ENCODE data around the gene MDH1B.
A peak's percentile ranks its signal among the peaks of the same experiment; 100 is the strongest.

Gene MDH1B

DNA sequence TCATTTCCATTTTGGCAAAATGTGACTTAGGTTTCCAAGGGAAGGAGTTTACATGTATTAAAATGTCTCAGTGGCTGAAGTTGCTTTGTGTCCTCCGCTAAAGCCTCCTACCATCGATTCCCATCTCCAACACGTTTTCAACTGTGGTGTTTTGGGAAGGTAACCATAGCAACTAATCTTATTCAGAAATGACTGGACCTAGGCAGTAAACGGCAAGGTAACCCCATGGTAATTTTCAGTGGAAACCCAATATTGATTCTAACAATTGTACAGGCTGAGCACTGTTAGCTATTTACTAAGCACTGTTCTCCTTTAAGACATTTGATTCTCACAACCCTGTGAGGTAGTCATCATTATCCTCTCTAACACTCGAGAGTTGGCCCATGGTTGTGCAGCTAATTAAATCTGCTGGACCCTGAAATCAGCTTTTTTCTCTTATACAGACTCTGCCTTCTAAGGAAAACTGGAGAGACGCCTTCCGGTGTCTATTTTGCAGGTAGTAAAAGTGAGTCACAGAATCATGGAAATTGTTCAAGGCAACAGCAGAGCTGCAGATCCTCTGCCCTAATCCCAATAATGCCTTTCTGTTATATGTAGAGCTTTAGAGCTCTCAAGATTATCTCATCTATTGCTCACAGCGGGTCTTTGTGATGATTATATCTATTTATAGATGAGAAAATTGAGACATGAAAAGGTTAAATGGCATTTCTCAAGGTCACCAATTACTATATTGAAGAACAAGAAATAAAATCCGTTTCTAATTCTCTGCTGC, 36.5 kb upstream of the MDH1B start:
- TF ChIP-seq, protein P1, sequence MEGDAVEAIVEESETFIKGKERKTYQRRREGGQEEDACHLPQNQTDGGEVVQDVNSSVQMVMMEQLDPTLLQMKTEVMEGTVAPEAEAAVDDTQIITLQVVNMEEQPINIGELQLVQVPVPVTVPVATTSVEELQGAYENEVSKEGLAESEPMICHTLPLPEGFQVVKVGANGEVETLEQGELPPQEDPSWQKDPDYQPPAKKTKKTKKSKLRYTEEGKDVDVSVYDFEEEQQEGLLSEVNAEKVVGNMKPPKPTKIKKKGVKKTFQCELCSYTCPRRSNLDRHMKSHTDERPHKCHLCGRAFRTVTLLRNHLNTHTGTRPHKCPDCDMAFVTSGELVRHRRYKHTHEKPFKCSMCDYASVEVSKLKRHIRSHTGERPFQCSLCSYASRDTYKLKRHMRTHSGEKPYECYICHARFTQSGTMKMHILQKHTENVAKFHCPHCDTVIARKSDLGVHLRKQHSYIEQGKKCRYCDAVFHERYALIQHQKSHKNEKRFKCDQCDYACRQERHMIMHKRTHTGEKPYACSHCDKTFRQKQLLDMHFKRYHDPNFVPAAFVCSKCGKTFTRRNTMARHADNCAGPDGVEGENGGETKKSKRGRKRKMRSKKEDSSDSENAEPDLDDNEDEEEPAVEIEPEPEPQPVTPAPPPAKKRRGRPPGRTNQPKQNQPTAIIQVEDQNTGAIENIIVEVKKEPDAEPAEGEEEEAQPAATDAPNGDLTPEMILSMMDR (IDR thresholded peaks at IDR 0.05; ENCODE audit: low read depth, low read length, missing control alignments): no peak
- DNase-seq (ENCODE audit: extremely low read depth, low read depth): no peak
- no peak overlapping the region for H3K4me3 ChIP-seq (replicated peaks; ENCODE audit: low read depth, low read length)

DNA sequence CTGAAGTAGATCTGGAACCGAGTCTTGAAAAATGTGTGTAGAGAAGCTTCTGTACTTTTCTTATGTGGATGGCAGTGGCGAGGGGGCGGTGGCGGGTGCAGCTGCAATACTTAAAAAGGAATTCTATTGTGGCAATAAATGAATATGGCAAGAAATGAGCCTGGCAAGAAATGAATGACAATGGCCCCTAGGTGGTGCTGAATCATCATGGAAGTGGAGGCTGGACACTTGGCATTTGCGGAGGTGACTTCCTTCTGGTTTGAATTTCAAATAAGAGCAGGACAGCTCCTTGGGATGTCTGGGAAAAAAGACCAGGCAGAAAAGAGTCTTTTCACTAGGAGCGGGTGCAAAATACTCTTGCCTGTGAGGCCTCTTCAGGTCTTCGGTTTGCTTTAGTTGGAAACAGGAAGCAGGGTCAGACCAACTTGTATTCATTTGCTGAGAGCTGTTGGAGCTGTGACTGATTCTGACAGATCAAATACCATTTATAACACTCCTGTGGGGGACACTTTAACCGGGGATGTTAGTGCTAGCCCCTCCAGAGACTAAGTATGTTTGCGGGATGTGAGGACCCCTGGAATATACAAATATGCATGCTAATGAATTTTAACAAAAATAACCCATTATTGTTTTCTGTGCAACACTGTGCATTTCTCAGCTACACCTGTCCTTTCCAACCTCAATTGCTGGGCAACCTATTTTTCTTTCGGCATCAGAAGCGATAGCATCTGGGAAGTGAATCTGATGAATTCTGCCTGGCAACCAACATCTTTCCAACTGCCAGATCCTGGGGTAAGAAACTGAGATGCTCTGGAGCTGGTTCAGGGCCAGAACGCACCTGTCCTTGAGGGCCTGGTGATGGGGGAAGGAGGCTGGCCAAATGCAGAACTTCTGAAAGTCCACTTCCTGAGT, 35.6 kb upstream of the MDH1B start:
- TF ChIP-seq, protein P1 (IDR thresholded peaks at IDR 0.05; ENCODE audit: low read depth, low read length, missing control alignments): peak; percentile 54
- H3K4me3 ChIP-seq (replicated peaks; ENCODE audit: low read depth, low read length): no peak overlapping the region
- peak; percentile 71 for DNase-seq (ENCODE audit: extremely low read depth, low read depth)

DNA sequence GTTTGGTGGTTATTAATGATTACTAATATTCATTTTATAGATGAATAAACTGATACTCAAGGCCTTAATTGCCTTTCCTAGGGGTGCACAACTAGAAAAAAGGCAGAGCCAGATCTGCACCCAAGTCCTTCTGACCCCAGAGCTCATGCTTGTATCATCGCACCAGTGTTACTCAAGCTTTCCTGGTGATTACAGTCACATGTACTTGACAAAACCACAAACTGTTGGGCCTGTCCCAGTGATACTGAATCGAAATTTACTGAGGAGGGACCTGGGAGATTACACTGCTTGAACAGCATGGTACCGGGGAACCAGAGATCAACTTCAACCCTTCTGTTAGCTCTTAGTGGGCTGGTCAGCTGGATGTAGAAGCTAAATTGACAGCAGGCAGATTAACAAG, 34.0 kb upstream of the MDH1B start:
- no peak for DNase-seq (ENCODE audit: extremely low read depth, low read depth)
- TF ChIP-seq, protein P1 (IDR thresholded peaks at IDR 0.05; ENCODE audit: low read depth, low read length, missing control alignments): no peak
- H3K4me3 ChIP-seq (replicated peaks; ENCODE audit: low read depth, low read length): no peak overlapping the region

DNA sequence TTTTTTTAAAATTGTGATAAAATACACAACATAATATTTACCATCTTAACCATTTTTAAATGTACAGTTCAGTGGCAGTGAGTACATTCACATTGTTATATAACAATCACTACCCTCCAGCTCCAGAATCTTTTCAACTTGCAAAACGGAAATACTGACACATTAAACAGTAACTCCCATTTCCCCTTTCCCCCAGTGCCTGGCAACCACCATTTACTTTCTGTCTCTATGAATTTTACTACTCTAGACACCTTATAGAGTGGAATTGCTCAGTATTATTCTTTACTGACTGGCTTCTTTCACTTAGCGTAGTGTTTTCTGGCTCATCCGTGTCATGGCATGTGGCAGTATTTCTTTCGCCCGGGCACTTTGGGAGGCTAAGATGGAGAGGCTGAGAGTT, 32.9 kb upstream of the MDH1B start:
- no peak for DNase-seq (ENCODE audit: extremely low read depth, low read depth)
- TF ChIP-seq, protein P1 (IDR thresholded peaks at IDR 0.05; ENCODE audit: low read depth, low read length, missing control alignments): no peak
- no peak overlapping the region for H3K4me3 ChIP-seq (replicated peaks; ENCODE audit: low read depth, low read length)

DNA sequence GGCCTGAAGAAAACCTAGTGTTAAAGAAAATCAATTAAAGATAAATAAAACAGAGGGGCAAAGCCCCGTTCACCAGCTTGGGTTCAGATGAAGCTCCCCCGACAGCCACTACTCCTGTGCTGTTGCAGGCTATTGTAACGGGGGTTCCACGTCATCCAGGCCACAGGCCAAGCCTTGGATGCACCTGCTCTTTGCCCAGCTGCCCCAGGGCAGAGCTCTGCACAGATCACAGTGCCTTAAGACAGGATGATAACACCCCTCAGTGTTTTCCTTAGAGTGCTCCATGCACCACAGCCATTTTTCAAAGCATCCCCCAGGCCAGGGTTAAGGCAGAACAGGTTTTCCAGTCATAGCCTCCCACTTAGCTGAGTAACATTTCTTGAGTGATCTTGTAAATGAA, 32.2 kb upstream of the MDH1B start:
- no peak overlapping the region for H3K4me3 ChIP-seq (replicated peaks; ENCODE audit: low read depth, low read length)
- TF ChIP-seq, protein P1 (IDR thresholded peaks at IDR 0.05; ENCODE audit: low read depth, low read length, missing control alignments): no peak
- DNase-seq (ENCODE audit: extremely low read depth, low read depth): no peak

DNA sequence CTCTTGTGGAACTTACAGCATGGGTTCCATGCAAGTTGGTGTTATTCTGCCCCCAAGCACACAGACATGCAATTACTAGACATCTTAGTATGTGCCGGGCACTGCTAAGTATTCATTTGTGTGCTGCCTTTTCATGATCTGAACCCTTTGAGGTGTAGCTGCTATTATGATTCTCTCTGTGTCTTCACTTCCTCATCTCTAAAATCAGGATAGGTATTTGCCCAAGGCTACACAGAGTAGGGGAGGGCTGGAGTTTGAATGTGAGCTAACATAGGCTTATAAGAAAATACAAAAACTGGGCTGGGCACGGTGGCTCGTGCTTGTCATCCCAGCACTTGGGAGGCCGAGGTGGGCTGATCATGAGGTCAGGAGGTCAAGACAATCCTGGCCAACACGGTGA, 27.5 kb upstream of the MDH1B start:
- H3K4me3 ChIP-seq (replicated peaks; ENCODE audit: low read depth, low read length): no peak overlapping the region
- no peak for DNase-seq (ENCODE audit: extremely low read depth, low read depth)
- TF ChIP-seq, protein P1 (IDR thresholded peaks at IDR 0.05; ENCODE audit: low read depth, low read length, missing control alignments): no peak

All from HFF-Myc (cell line).